Progenitor cell of endocrine pancreas (in vitro differentiated cells): Measurements from ENCODE around the gene SH3BGRL. TPM values are rescaled to one million over a fixed set of nuclear protein-coding genes. Genes with fewer than 3 reads are reported as not detected.

ENCODE experiments used
- DNase-seq: peaks from one replicate; pipeline ENCODE4 v3.0.0; 2021; ENCODE audit warnings: low spot score; ENCODE audit not compliant: unreplicated experiment
- H3K27ac Mint-ChIP-seq: 2 replicates; pipeline ENCODE4 v1.8.0; 2021; ENCODE audit warnings: mild to moderate bottlenecking, moderate library complexity, mixed read lengths
- H3K27me3 Mint-ChIP-seq: 2 replicates; pipeline ENCODE4 v1.8.0; 2021; ENCODE audit warnings: mixed read lengths
- H3K36me3 Mint-ChIP-seq: 2 replicates; pipeline ENCODE4 v1.8.0; 2022; ENCODE audit warnings: mixed read lengths; ENCODE audit not compliant: insufficient read depth
- H3K4me1 Mint-ChIP-seq: 2 replicates; pipeline ENCODE4 v1.8.0; 2021; ENCODE audit warnings: low read depth, mixed read lengths
- H3K4me3 Mint-ChIP-seq: 2 replicates; pipeline ENCODE4 v1.8.0; 2021; ENCODE audit warnings: low read depth, mild to moderate bottlenecking, moderate library complexity, mixed read lengths
- H3K9me3 Mint-ChIP-seq: 2 replicates; pipeline ENCODE4 v1.8.0; 2021; ENCODE audit warnings: low read depth, mixed read lengths
- total RNA-seq: library from RNA; stranded (reverse); gene quantifications from 2 replicates; pipeline ENCODE4 v1.2.1, GENCODE V29; 2021
- TF ChIP-seq, protein P1 (sequence below): fragments of 200-600 bp; sonication (generic); IDR thresholded peaks from one replicate; pipeline ENCODE4 v1.5.0; 2021; ENCODE audit warnings: antibody characterized with exemption, mild to moderate bottlenecking; ENCODE audit not compliant: unreplicated experiment

The SH3BGRL gene
- total RNA-seq, 1 donor from 2014 or later: 105 TPM

DNA sequence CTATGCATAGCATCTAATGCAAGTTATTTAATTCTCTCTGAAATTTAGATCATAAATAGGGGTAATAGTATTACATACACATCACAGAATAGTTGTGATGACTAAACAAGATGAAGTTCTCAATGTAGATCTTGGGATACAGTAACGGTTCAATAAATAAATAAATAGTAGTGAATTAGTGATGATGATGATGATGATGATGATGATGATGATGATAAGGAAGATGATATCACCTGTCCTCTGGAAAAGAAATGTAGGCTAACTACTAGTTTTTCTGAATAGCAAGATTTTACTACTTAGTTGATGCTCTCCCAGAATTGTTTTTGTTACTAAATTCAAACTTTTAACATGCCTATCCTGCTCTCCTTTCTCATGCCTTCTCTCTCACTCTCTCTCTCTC lies 30.3 kb downstream of the SH3BGRL start:
- Mint-ChIP-seq H3K4me3 (no peak overlapping the region), H3K27me3 (no peaks in the 10 kb centered on the region), H3K36me3 (peaks cover 8% of the 10 kb centered on the region), H3K27ac (no peak overlapping the region), H3K9me3 (peaks cover 29% of the 10 kb centered on the region), H3K4me1 (peaks cover 7% of the 10 kb centered on the region)
- TF ChIP-seq, protein P1, sequence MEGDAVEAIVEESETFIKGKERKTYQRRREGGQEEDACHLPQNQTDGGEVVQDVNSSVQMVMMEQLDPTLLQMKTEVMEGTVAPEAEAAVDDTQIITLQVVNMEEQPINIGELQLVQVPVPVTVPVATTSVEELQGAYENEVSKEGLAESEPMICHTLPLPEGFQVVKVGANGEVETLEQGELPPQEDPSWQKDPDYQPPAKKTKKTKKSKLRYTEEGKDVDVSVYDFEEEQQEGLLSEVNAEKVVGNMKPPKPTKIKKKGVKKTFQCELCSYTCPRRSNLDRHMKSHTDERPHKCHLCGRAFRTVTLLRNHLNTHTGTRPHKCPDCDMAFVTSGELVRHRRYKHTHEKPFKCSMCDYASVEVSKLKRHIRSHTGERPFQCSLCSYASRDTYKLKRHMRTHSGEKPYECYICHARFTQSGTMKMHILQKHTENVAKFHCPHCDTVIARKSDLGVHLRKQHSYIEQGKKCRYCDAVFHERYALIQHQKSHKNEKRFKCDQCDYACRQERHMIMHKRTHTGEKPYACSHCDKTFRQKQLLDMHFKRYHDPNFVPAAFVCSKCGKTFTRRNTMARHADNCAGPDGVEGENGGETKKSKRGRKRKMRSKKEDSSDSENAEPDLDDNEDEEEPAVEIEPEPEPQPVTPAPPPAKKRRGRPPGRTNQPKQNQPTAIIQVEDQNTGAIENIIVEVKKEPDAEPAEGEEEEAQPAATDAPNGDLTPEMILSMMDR: no peak
- no peak for DNase-seq

- DNase-seq: no peak
- H3K27ac Mint-ChIP-seq: no peak overlapping the region
- H3K4me1 Mint-ChIP-seq: peaks cover 2% of the 10 kb centered on the region
- H3K36me3 Mint-ChIP-seq: peaks cover 10% of the 10 kb centered on the region
- H3K9me3 Mint-ChIP-seq: peaks cover 37% of the 10 kb centered on the region
- H3K27me3 Mint-ChIP-seq: no peaks in the 10 kb centered on the region
- no peak overlapping the region for H3K4me3 Mint-ChIP-seq
- TF ChIP-seq, protein P1: no peak
Measured at GRCh38 chrX:81237516-81237915, 35.6 kb downstream of the SH3BGRL start.

GRCh38 chrX:81238166-81238565 lies 36.3 kb downstream of the SH3BGRL start:
- H3K27ac Mint-ChIP-seq: no peak overlapping the region
- H3K4me3 Mint-ChIP-seq: no peak overlapping the region
- TF ChIP-seq, protein P1: no peak
- H3K9me3 Mint-ChIP-seq: peaks cover 35% of the 10 kb centered on the region
- H3K27me3 Mint-ChIP-seq: no peaks in the 10 kb centered on the region
- DNase-seq: no peak
- H3K4me1 Mint-ChIP-seq: peaks cover 2% of the 10 kb centered on the region
- peaks cover 12% of the 10 kb centered on the region for H3K36me3 Mint-ChIP-seq

DNA sequence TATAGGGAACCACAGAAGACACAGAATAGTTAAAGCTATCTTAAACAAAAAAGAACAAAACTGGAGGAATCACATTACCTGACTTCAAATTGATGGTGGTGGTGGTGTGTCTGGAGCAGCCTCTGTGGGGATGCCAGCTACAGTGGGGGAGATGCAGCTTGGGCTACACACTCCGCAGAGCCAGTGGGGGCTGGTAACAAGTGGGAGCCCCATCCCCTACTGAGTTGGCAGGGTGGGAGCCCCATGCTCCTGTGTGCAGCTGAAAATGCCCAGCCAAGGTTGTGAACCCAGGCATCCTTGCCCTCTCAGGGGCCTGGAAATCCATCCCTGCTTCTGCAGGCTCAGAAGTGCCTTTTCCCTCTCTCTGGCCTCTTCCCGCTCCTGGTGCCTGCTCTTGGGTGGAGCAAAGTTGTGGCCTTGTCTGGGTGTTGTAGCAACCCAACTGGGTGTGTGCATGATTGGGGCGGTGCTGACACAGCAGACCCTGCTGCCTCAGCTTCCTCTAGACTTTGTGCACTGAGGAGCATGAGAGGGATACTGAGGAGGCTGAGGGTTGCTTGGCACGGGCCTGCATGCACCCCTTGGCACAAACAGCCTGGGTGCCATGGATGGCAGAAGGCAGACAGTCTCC lies 38.9 kb downstream of the SH3BGRL start:
- TF ChIP-seq, protein P1: no peak
- Mint-ChIP-seq H3K36me3 (peaks cover 10% of the 10 kb centered on the region), H3K4me1 (peaks cover 1% of the 10 kb centered on the region), H3K9me3 (peaks cover 32% of the 10 kb centered on the region), H3K4me3 (no peak overlapping the region), H3K27ac (no peak overlapping the region), H3K27me3 (no peaks in the 10 kb centered on the region)
- no peak for DNase-seq

DNA sequence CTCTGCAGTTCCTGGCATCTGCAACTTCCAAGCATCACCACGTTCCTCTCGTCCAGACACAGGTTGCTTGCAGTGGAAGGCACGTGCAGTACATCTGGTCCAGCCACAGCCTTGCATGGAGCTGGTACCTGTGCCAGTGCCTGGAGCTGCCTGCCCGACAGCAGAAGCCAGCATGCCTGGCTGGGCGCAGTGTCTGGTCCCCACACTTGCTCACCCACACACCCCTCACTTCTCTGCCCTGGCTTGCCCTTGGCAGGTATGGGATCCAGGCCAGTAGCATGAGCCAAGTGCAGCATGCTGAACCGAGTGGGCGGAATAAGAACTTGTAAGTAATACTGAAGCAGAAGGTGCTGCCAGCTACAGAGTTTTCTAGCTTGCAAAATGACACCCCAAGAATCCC lies 39.9 kb downstream of the SH3BGRL start:
- DNase-seq: no peak
- H3K9me3 Mint-ChIP-seq: peaks cover 39% of the 10 kb centered on the region
- H3K27me3 Mint-ChIP-seq: no peaks in the 10 kb centered on the region
- H3K27ac Mint-ChIP-seq: no peak overlapping the region
- no peak overlapping the region for H3K4me3 Mint-ChIP-seq
- H3K4me1 Mint-ChIP-seq: peaks cover 1% of the 10 kb centered on the region
- TF ChIP-seq, protein P1: no peak
- peaks cover 12% of the 10 kb centered on the region for H3K36me3 Mint-ChIP-seq
